NCI-H1048 (cell line): ENCODE results near the gene GAS2L1.

Source experiments
- DNase-seq: peaks from one replicate; lab custom pipeline; 2025; lab: John Stamatoyannopoulos, UW

The GAS2L1 gene

DNA sequence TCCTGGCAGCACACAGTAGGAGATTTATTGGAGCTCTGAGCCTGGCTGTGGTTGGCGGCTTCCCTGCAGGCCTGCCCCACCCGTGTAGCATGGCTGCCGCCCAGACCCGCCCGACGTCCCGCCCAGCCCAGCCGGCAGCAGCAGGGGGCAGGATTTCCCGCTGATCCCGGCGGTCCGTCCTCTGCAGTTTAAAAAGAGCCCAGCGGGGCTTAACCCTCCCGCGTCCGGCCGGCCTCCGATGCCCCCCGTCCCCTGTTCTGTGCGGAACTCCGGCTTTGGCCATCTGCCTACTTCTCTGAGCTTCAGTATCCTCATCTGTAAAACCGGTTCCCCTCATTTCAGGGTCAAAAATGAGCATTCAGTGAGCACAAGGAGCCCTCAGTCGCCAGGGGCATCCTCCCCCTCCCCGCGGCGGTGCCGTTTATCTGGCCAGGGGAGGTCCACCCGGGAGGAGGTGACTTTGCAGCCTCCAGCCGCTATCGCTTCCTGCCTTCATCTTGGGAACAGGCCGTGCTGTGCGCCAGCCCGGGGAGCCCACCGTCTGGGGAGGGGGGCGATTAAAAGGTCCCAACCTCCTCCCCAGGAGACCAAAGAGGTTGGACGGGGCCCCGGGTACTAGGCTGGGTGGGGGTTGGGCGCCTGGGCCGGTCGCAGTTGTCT lies at the start of gene GAS2L1:
Gene GAS2L1, plus strand, starts transcription at position 476 of the 660 bp plus-strand sequence. CDS start 1,456 bp downstream, outside the sequence.
- DNase-seq = no peak

- DNase-seq = no peak
These were observed 48.7 kb upstream of the GAS2L1 start for GRCh38 chr22:29257751-29258181.

GRCh38 chr22:29258407-29259252 lies 47.8 kb upstream of the GAS2L1 start:
- DNase-seq = no peak

GRCh38 chr22:29259253-29259899 lies 47.1 kb upstream of the GAS2L1 start:
- DNase-seq = no peak

DNA sequence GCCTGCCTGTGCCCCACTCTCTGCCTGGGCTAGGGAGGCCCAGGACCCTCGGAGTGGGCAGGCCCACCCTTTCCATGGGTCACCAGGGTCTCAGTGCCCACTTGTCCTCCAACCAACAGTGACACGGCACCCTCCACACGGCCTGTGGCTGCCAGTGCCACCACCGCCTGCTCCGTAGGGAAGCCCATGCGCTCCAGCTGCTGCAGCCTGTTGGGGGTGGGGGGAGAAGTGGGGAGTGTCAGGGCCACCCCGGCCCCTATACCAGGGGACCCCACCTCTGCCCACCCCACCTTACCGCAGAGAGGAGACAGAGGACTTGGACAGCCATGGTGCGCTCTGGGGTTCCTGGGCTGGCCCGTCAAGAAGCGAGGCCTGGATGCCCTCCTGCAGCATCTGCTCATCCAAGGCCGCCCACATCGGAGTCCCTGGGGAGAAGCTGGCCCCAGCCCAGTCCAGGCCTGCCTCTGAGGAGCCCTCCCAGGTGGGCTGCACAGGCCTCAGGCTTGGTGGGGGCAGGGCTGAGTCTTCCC lies 46.4 kb upstream of the GAS2L1 start:
- DNase-seq = no peak

DNA sequence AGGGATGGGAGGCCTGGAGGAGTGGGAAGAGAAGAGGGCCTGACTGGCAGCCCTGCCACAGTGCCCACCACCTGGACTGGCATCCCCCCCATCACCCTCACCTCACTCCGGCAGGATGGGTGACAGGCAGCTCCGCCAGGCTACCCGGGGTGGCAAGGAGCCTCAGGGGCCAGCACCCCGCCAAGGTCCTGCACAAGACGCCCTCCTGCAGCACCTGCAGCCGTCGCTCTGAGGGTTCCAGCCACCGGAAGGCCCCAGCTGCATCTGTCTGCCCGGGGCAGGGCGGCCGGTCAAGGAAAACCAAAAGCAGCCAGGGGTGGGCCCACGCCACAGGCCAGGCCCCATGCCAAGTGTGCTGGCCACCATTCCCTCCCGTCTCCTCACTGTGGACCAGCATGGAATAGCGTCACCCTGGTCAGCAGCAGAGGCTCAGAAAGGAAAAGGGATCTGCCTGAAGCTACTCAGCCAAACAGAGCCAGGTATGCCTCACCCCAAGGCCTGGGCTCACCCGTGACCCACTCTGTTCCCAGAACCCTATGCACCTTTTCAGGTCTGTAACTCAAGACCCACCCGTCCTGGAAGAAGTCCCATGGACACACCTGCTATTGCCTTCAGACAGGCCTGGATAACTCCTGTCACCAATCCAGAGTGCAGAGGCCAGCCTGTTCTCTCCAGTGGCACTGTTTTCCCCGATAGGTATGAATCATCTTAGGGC lies 45.7 kb upstream of the GAS2L1 start:
- no peak for DNase-seq

DNA sequence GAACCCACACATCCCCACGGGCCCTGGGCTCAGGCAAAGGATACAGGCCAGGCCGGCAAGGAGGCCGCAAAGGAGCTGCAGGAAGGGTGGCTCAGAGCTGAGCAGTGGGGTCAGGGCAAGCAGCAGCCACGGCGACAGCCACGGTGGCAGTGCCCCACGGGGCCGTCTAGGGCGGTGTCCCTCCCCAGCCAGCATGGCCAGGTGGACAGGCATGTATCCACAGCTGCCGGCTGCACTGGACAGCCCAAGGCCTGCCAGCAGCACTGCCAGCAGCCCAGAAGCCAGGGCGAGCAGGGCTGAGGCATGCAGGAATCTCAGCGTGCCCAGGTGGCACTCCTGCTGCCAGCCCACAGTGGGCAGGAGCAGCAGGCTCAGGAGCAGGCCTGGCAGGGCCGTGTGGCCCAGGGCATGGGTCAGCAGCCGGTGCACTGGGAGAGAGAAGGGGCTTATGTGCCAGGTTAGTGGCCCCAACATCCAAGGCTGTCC lies 42.6 kb upstream of the GAS2L1 start:
- no peak for DNase-seq

- DNase-seq = no peak
These were observed 41.1 kb upstream of the GAS2L1 start for GRCh38 chr22:29265305-29265704.

DNA sequence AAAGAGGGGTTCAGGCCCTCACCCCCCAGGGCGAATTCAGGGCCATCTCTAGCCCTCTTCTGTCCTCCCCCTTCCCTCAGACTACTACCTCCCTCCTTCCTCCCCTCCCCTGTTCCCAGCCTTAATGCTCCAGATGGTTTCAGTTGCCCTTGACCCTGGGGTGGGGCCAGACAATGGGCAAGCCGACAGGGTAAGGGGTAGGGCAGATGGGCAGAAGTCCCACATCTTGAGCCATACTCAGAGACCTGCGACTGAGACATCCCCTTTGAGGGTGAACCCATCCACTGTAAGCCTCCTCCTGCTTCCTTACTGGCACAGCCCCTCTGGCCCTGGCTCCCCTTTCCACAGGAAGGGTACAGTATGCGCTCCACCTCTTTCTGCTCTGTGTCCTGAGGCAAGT lies 40.5 kb upstream of the GAS2L1 start:
- DNase-seq = no peak

GRCh38 chr22:29266564-29267461 lies 39.6 kb upstream of the GAS2L1 start:
- no peak for DNase-seq

GRCh38 chr22:29267462-29267857 lies 39.0 kb upstream of the GAS2L1 start:
- no peak for DNase-seq

DNA sequence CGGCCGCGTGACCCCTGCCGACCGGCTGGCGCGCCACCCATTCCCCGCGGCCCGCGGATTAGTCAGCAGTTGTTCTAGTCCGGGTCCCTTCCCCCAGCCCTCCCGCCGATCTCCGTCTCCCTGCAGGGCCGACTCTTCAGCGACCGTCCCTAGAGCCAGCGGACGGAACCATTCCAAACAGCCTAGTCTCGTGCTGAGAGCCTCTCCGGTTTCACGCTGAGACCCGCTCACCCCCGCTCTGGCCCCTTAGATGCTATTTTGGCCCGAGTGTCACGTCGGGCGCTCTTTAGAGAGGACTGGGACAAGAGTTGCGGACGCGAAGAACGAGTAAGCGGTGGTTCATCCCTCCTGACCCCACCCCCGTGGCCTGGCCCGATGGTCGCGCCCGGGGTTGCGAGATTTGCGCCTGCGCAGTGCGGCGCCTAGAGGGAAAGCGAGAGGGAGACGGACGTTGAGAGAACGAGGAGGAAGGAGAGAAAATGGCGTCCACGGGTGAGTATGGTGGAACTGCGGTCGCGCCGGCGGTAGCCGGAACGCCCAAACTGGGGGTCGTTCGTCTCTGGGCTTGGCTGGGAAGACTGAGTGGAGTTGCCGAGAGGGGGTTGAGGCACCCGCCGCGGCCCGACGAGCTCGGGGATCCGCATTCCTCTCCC lies 38.5 kb upstream of the GAS2L1 start, which contains the start of the genes EWSR1 and RHBDD3:
Gene EWSR1, plus strand, starts transcription at position 411 of the 653 bp plus-strand sequence. Its CDS starts 69 bp downstream, at position 480.
Gene RHBDD3, minus strand, starts transcription at position 124 of the 653 bp plus-strand sequence. CDS start 2,355 bp downstream, outside the sequence.
- peak; percentile 80 for DNase-seq

- DNase-seq = no peak
These were observed 37.8 kb upstream of the GAS2L1 start for GRCh38 chr22:29268511-29269229.

- no peak for DNase-seq
These were observed 37.2 kb upstream of the GAS2L1 start for GRCh38 chr22:29269230-29269604.

GRCh38 chr22:29269731-29270474 lies 36.5 kb upstream of the GAS2L1 start:
- no peak for DNase-seq

DNA sequence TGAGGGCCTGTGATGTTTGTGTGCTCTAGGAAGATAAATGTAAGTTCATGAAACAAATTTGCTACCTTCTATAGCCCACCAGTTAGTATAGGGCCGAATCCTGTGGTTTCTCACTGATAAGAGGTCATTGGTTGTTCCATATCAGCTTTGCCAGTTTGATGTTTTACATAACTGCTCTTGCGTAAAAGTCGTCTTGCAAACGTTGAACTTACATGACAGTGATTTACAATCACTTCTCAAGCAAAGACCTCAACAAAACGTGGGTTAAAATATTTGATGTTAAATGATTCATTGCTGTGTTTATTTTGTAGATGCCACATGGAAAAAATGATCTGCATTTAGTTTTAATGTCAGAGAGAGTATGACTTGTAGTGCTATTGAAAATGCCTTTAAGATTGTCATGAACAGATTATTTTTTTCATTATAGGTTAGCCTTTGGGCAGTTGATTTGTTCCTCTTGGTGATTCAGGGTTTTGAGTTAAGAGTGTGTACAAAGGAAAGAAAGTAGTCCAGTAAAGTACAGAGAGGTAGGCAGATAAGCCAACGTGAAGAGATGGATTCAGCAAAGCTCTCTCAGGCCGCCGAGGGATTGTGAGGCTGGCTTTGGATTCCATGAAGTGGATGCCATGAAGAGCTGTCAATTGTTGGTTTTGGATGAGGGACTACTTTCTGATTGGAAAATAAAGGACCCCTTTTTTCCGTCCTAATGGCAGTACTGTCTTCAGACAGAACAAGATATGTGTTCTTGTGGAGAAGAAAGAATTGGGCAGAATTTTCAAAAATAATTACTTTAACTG lies 35.8 kb upstream of the GAS2L1 start:
- DNase-seq = no peak

- DNase-seq = no peak
These were observed 33.8 kb upstream of the GAS2L1 start for GRCh38 chr22:29272624-29273023.

- no peak for DNase-seq
These were observed 31.3 kb upstream of the GAS2L1 start for GRCh38 chr22:29275167-29275566.
